Coronary artery (tissue), 2 donors: Measurements from ENCODE around the gene PCDH1.

Experiments
- DNase-seq: peaks from one replicate; pipeline ENCODE4 v3.0.0-alpha.2; 2017; ENCODE audit warnings: low spot score
- H3K27ac ChIP-seq, 2 donors: fragments of 200-600 bp; sonication (generic); one replicate each; pipeline ENCODE4 v1.5.1; 2016 to 2019
- H3K4me3 ChIP-seq: fragments of 200-600 bp; sonication (generic); 2 replicates; pipeline ENCODE4 v1.5.1; 2016; ENCODE audit warnings: mild to moderate bottlenecking, moderate library complexity
- TF ChIP-seq, protein P1 (sequence below): fragments of 200-600 bp; sonication (generic); IDR thresholded peaks from one replicate; pipeline ENCODE4 v1.5.1; 2019; ENCODE audit warnings: antibody characterized with exemption

Gene PCDH1

DNA sequence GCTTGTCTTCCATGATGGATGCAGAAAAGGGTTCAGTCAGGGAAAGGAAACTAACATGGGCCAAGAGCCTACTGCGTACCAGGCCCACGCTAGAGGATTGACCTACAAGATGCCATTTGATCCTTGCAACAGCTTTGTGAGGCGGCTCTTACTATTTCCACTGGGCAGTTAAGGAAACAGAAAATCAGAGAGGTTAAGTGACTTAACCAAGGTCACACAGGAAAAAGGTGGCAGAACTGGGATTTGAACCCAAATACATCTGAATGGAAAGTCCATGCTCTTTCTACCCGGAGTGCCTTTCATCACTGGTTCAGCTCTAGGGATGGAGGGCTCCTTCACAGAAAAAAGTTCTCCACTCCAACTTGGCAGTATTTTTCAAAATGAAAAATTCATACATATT is 50.0 kb downstream of the PCDH1 start:
- no peak for DNase-seq
- H3K27ac ChIP-seq = no peak overlapping the region
- TF ChIP-seq, protein P1, sequence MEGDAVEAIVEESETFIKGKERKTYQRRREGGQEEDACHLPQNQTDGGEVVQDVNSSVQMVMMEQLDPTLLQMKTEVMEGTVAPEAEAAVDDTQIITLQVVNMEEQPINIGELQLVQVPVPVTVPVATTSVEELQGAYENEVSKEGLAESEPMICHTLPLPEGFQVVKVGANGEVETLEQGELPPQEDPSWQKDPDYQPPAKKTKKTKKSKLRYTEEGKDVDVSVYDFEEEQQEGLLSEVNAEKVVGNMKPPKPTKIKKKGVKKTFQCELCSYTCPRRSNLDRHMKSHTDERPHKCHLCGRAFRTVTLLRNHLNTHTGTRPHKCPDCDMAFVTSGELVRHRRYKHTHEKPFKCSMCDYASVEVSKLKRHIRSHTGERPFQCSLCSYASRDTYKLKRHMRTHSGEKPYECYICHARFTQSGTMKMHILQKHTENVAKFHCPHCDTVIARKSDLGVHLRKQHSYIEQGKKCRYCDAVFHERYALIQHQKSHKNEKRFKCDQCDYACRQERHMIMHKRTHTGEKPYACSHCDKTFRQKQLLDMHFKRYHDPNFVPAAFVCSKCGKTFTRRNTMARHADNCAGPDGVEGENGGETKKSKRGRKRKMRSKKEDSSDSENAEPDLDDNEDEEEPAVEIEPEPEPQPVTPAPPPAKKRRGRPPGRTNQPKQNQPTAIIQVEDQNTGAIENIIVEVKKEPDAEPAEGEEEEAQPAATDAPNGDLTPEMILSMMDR = no peak

DNA sequence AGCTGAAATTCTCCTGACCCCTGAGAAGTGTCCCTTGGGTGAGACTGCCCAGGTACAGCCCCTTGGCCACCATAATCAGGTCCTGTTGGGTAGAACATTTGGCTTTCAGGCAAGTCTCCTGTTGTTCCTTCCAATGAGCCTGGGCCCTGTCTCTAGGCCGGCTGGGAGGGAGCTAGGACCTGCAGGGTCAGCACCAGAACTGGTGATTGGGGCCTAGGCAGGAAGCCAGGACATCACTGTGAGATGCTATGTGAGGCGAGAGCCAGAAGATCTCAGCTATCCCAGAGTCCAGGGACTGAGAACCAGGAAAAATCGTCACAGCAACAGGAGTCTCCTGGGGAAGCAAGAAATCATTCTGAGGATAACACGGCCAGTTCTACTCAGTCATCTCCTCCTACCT is 51.5 kb downstream of the PCDH1 start:
- no peak overlapping the region for H3K4me3 ChIP-seq
- no peak overlapping the region for H3K27ac ChIP-seq
- TF ChIP-seq, protein P1 = no peak
- no peak for DNase-seq

More for the DNA sequence above, 50.0 kb downstream of the PCDH1 start:
- H3K4me3 ChIP-seq = no peak overlapping the region

DNA sequence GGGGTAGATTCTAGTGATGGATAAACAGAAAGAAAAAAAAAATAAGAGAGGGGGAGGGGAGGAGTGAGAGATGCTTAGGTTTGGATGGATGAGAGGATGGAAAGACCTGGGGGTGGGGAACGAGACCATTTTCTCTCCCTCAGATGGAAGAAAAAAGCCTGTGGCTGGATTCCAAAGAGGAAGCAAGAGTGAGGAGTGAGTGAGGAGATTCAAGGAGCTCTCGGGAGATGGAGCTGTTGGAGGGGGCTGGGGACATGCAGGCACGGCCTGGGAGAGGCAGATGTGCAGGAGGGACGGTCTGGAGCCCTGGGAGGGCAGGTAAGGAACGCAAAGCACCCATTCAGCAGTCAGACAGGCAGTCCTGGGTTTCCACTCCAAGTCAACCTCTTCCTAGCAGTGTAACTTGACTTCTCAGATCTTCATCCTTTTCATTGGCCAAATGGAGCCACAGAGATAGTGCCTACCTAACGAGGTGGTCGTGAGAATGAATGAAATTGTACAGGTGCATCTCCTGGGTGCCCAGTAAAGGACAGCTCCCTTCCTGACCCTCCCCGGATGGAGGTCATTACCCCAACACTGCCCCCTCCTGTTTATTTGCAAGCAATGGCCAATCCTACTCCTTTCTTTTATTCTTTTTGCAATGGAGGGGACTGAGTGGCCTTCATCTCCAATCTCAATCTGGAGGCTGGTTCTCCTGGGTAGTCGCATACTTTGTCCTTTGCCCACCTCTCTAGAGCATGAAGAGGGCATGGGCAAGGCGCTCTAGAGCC is 52.2 kb downstream of the PCDH1 start:
- Histone ChIP-seq H3K27ac (peak overlapping the region in 1 of 2 donors; percentile 22), H3K4me3 (no peak overlapping the region)
- DNase-seq = no peak
- TF ChIP-seq, protein P1 = no peak

DNA sequence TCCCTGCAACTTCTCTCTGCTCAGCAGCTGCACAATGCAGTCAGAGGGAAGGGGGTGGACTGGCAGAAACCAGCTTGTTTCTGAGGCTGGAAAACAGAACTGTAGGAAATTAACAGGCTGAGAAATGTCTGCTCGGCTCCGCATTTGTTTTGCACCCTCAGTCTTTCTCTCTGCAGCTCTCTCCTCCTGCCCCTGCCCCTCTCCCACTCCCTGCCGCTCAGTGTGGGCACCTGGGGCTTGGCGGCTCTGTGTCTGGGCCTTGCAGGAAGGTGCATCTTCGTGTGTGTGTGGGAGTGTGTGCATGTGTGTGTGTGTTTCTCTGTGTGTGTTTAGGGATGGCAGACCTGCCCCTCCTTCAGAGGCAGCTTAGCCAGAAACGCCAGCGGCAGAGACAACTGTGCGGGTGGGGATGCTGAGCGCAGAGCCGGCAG is 53.0 kb downstream of the PCDH1 start:
- no peak overlapping the region for H3K27ac ChIP-seq
- TF ChIP-seq, protein P1 = no peak
- no peak for DNase-seq

DNA sequence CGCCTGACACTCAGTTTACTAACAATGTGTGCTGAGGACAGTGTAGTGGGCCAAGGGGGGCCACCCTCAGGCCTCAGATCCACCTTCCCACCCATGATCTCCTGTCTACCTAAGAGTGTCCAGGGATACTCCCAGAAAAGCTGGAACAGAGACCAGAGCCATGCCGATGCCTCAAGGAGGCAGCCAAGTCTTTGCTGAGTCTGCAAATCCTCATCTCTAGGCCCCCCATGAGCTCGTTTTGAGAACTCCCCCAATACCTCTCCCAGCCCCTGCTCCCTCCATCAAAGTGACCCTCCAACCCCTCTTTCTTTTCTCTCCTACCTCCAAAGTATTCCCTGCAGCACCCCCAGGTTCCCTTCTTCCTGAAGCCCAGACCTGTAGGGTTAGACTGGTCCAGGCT is 53.5 kb downstream of the PCDH1 start:
- H3K4me3 ChIP-seq = no peak overlapping the region
- H3K27ac ChIP-seq = no peak overlapping the region
- TF ChIP-seq, protein P1 = no peak
- DNase-seq = no peak

More for the DNA sequence above, 53.0 kb downstream of the PCDH1 start:
- H3K4me3 ChIP-seq = no peak overlapping the region

DNA sequence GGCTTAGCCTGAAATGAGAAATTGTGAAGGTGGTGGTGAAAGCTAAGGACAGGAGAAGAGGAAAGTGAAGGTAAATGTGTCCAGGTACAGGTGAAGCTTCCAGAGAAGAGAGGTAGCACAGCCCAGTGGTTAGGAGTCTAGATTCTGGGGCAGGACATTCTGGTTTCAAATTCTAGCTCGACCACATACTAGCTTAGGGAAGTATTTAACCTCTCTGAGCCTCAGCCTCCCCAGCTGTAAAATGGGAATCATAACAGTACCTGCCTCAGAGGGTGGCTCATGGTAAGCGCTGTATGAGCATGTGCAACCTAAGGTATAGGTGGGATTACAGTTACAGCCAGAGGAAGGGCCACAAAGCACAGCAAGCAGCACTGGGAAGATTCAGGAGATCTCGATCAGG is 55.2 kb downstream of the PCDH1 start:
- Histone ChIP-seq H3K27ac (peak overlapping the region in 1 of 2 donors; percentile 65), H3K4me3 (no peak overlapping the region)
- DNase-seq = no peak
- TF ChIP-seq, protein P1 = no peak

DNA sequence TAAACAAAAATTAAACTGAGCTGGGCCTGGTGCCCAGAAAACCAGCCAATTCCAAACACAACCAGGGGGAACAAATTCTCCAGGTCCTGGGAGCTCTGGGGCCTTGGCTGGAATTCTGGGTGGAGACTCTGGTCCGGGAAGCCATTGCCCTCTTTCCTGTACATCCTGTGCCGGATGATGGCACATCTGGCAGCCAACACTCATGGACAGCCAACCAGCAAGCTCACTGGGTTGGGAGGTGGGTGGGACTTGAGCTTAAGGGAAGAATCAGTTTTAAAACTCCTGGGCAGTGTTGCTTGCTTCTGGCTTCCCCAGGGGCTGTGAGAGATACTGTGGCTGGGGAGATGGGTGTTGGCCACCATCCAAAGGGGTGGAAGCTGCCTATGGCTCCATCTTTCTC is 56.1 kb downstream of the PCDH1 start:
- TF ChIP-seq, protein P1 = no peak
- Histone ChIP-seq H3K4me3 (no peak overlapping the region), H3K27ac (peak overlapping the region; percentile 46 to 65)
- DNase-seq = no peak
